ENCODE data around the gene FUT1. TPM values are rescaled to one million over a fixed set of nuclear protein-coding genes. Genes with fewer than 3 reads are reported as not detected.

Gene FUT1
- total RNA-seq: 0.28 and 0.30 TPM in 2 replicates

DNA sequence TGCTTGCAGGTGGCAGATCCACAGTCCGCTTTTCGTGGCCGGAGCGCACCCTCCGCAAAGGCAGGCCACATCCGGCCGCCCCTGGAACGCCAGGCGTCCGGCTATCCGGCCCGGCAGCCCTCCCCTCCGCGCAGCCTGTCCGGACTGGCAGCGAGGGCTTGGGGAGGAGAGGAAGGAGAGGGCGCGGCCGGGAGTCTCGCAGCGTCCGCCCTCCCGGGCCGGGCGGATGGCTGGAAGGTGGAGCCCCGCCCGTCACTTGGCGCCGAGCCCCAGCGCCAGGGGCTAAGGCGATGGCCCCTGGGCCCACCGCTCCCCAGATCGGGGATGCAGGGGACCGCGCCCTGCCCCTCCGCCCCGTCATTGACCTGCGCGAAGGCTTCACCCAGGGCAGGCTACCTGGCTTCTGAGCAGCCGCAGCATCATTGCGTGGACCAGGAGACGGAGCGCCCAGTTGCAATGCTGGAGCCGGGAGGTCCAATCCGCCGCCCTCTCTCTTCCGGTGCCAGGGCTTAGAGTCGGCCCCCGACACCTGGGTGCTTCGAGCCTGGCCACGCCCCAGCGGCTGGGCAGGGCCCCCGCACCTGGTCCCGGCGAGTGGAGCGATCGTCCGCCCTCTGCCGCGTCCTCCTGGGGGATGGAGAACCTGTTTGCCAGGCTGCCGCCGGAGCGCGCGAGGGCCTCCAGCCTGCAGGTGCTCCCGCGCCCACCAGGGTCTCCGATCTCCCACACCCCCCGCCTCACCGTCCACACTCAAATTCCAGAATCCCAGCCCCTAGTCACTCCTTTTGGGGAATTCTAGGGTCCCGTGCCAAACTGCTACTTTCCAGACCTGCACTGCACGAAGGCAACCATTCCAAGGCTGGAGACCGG is at the start of gene FUT1:
FUT1 (minus strand) TSS at position 146 of the 870 bp plus-strand sequence. CDS start 1,360 bp downstream, outside the sequence.

GRCh38 chr19:48755084-48755641 is 2.7 kb upstream of the FUT1 start, which contains the start of gene FGF21:
Gene FGF21, plus strand, starts transcription at chr19:48755524. Its CDS starts 713 bp downstream, at chr19:48756237.

DNA sequence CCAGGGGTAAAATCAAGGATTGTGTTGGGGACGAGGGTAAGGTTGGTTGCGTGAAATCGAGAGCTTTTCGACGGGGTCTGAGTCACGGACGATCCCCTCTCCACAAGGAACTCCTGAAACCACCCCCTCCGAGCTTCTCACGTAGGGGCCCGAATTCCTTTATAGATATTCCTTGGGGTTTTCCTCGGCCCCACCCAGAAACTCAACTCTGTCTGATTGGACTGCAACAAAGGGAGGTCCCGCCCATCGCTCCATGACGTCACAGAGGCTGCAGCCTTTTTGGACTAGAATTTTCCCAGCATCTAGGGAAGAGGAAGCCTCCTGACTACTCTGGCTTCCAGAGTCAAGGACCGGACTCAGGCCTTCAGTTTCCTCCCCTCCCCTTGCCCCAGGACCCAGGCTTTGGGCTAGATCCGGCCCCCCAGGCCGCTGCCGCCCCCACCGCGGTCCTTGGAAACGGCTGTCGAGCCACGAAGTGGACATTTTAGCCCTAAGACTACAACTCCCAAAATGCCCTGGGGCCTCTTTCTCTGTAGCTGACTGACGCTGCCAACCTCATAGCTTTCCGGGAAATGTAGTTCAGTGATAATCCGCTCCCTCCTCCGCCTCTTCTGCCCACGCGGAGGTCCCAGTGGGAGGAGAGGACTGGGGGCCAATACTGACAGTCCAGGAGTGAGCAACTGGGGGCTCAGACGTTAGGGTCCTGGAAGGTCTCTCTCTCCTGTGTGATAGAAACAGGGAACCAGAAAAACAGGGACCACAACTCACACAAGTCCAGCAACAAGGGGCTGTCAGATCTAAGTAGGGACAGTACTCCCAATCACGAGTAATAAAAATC is 5.5 kb downstream of the FUT1 start, which contains the start of gene IZUMO1:
IZUMO1 (minus strand) TSS at position 172 of the 838 bp plus-strand sequence. CDS start 1,050 bp downstream, outside the sequence.

GRCh38 chr19:48740164-48740972 is 12.1 kb downstream of the FUT1 start, which contains the start of gene RASIP1:
Gene RASIP1, minus strand, starts transcription at chr19:48740610. Its CDS starts 328 bp downstream, at chr19:48740282.

DNA sequence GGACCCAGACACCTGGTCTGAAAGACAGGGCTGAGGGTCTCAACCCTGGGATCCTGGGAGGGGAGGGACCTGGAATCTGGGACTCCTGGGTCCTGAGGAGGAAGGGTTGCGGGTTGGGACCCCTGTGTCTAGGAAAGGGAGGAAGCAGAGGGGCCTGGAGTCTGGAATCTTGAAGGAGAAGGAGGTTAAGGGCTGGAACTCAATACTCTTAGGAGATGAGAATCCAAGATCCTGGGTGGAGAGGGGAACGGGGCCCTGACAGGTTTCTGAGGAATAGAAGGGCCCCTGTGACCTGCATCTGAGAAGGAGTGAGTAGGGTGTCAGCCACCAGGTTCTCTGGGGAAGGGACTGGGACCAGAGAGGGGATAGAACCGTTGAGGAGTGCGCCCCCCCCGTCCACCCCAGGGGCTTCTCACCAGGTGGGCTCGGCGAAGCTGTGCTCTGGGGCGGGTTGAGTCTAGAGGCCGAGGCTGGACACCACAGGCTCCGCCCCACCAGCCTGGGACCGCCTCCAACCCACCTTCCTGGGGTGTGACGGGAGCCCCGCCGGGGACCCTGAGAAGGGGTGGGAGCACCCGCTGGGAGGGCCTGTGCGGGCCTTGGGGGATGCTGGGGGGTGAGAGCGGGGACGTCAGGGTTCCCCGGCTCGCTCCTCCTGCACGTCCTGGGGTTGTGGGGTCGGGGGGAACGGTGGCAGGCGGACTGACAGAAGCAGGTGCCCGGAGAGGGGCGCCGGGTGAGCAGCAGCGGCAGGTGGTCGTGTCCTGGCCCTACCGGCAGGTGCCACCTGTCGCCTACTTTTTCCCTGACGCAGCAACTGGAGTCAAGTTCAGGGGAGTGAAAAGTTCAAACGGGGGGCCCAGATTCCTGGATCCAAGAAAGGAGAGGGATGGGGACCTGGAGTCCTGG is 32.9 kb downstream of the FUT1 start, which contains the start of gene MAMSTR:
MAMSTR (minus strand) TSS at position 463 of the 909 bp plus-strand sequence. CDS start 694 bp downstream, outside the sequence.

Other genes with a start within 250 kb of the FUT1 start
- gene LMTK3, start 240.8 kb downstream of the FUT1 start, total RNA-seq: 1.7 and 2.1 TPM in 2 replicates
- gene SULT2B1, start 200.5 kb downstream of the FUT1 start, total RNA-seq: not detected in 2 replicates
- not detected in 2 replicates for gene SPACA4, start 145.9 kb downstream of the FUT1 start, total RNA-seq
- gene FAM83E, start 137.6 kb downstream of the FUT1 start, total RNA-seq: 0.30 and 0.88 TPM in 2 replicates
- 1,037 and 1,647 TPM in 2 replicates for gene RPL18, start 133.5 kb downstream of the FUT1 start, total RNA-seq
- gene SPHK2, start 133.1 kb downstream of the FUT1 start, total RNA-seq: 8.2 and 8.6 TPM in 2 replicates
- gene DBP, start 115.3 kb downstream of the FUT1 start, total RNA-seq: 1.2 and 3.3 TPM in 2 replicates
- gene CA11, start 106.5 kb downstream of the FUT1 start, total RNA-seq: 0.18 and 0.30 TPM in 2 replicates
- 0.14 TPM in 1 of 2 replicates, not detected in the other for gene NTN5, start 79.6 kb downstream of the FUT1 start, total RNA-seq
- not detected in 2 replicates for gene FUT2, start 56.7 kb downstream of the FUT1 start, total RNA-seq
- 0.55 and 0.59 TPM in 2 replicates for gene MAMSTR, start 32.9 kb downstream of the FUT1 start, total RNA-seq
- 0.74 and 0.89 TPM in 2 replicates for gene RASIP1, start 12.0 kb downstream of the FUT1 start, total RNA-seq
- gene IZUMO1, start 5.7 kb downstream of the FUT1 start, total RNA-seq: under 0.01 TPM in 1 of 2 replicates, not detected in the other
- gene FGF21, start 2.9 kb upstream of the FUT1 start, total RNA-seq: not detected in 2 replicates
- 17.8 and 34.5 TPM in 2 replicates for gene BCAT2, start 58.4 kb upstream of the FUT1 start, total RNA-seq
- gene HSD17B14, start 83.8 kb upstream of the FUT1 start, total RNA-seq: 5.5 and 19.0 TPM in 2 replicates
- 4.2 and 6.6 TPM in 2 replicates for gene PLEKHA4, start 116.0 kb upstream of the FUT1 start, total RNA-seq
- 47.0 and 52.0 TPM in 2 replicates for gene PPP1R15A, start 119.8 kb upstream of the FUT1 start, total RNA-seq
- gene TULP2, start 146.1 kb upstream of the FUT1 start, total RNA-seq: 0.09 and 0.30 TPM in 2 replicates
- gene NUCB1, start 147.7 kb upstream of the FUT1 start, total RNA-seq: 319 and 392 TPM in 2 replicates
- gene DHDH, start 181.1 kb upstream of the FUT1 start, total RNA-seq: not detected in 2 replicates
- 116 and 123 TPM in 2 replicates for gene BAX, start 202.2 kb upstream of the FUT1 start, total RNA-seq
- gene FTL, start 212.7 kb upstream of the FUT1 start, total RNA-seq: 2,285 and 3,939 TPM in 2 replicates
- gene GYS1, start 240.7 kb upstream of the FUT1 start, total RNA-seq: 47.5 and 55.9 TPM in 2 replicates
- 176 and 217 TPM in 2 replicates for gene RUVBL2, start 241.2 kb upstream of the FUT1 start, total RNA-seq